Activated effector memory CD4-positive, alpha-beta T cell treated with anti-CD3 and anti-CD28 coated beads, Interleukin-2, amount 50 U/mL, for 16 hours (primary cell): ENCODE results near the gene GTF3C5.
"Not testable (repeated sequence)": the region's sequence is repeated elsewhere in the genome, so short reads cannot be mapped to it uniquely, and the experiment has no call there.

ENCODE experiments used
- DNase-seq: peaks from one replicate; pipeline ENCODE4 v3.0.0-alpha.2; 2020

Gene GTF3C5, protein sequence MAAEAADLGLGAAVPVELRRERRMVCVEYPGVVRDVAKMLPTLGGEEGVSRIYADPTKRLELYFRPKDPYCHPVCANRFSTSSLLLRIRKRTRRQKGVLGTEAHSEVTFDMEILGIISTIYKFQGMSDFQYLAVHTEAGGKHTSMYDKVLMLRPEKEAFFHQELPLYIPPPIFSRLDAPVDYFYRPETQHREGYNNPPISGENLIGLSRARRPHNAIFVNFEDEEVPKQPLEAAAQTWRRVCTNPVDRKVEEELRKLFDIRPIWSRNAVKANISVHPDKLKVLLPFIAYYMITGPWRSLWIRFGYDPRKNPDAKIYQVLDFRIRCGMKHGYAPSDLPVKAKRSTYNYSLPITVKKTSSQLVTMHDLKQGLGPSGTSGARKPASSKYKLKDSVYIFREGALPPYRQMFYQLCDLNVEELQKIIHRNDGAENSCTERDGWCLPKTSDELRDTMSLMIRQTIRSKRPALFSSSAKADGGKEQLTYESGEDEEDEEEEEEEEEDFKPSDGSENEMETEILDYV

DNA sequence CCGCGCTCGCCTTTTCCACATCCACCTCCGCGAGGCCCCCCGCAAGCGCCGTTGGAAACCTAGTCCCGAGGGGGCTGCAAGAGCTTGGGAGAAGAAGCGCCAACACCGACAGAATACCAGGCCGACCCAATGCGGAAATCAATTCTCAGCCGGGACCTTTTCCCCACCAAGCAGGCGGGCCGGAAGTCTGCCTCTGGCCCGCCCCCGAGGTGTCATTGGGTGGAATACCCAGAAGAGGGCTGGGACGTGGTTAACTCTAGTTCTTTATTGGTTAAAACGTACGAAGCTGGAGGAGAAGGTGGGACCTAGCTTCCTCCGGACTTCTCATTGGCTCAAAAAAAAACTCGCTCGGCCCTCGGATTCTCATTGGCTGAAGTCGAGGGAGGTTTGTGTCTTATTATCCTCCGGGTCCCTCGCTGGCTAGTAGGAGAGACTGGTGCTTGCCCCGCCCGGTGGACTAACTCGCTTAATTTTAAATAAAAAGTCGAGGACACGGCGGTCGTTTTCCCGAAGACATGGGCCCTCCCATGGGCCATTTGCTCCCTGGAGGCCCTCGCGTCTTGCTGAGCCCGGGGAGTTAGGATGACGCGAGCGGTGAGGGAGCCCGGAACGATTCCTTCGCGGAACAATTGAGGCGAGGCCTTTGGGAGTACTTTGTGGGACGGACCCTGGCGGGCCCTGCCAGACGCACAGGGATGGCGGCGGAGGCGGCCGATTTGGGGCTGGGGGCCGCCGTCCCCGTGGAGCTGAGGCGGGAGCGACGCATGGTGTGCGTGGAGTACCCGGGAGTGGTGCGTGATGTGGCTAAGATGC is at the start of gene GTF3C5:
Gene GTF3C5, plus strand, starts transcription at position 681 of the 813 bp plus-strand sequence. Its CDS starts 15 bp downstream, at position 696.
- peak; percentile 97 for DNase-seq

DNA sequence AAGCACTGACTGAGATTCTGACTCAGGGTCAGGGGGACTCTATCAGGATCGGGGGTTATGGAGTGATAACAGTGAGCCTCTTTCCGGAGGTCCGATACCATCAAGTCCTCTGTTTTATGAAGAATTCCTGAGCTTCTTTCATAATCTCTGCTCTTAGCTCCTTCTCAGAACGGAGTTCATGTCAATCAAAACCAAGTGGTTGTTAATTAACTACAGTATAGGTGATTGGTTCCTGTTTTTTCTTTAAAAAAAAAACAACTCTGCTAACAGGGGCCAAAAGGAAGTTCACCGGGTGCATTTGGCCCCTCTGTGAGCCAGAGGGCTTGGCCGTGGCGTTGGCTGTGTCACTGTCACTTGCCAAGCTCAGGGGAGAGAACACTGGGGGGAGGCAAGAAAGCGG is 48.3 kb upstream of the GTF3C5 start:
- DNase-seq, result no peak

DNA sequence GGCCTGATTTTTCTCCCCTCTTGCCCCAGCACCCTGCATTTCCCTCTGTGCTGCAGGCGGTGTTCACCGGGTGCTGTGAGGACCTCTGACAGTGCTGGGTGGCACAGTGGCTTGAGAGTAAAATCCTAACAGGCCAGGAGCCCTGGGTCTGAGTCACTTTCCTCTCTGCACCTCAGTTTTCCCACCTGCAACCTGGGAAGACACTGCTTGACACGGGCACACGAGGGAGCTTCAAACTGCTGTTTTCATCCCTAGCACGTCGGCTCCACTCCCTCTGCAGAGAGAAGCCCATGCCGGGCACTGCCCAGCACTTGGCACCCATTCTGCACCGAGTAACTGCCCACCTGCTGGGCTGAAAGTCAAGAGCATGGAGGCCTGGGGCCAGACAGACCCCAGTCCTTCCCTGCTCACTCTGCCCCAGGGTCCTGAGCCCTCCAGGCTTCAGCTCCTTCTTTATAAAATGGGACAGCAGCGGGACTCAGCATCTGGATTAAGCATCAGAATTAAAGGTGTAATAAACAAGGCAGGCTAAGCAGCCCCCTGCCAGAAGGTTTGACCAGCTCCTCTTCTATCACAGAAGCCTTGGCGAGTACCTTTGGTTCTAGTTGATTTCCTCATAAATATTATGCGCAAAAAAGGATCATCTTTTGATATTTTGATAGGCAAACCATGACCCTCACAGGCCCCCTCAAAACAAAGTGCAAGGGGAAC is 47.2 kb upstream of the GTF3C5 start:
- no peak for DNase-seq

DNA sequence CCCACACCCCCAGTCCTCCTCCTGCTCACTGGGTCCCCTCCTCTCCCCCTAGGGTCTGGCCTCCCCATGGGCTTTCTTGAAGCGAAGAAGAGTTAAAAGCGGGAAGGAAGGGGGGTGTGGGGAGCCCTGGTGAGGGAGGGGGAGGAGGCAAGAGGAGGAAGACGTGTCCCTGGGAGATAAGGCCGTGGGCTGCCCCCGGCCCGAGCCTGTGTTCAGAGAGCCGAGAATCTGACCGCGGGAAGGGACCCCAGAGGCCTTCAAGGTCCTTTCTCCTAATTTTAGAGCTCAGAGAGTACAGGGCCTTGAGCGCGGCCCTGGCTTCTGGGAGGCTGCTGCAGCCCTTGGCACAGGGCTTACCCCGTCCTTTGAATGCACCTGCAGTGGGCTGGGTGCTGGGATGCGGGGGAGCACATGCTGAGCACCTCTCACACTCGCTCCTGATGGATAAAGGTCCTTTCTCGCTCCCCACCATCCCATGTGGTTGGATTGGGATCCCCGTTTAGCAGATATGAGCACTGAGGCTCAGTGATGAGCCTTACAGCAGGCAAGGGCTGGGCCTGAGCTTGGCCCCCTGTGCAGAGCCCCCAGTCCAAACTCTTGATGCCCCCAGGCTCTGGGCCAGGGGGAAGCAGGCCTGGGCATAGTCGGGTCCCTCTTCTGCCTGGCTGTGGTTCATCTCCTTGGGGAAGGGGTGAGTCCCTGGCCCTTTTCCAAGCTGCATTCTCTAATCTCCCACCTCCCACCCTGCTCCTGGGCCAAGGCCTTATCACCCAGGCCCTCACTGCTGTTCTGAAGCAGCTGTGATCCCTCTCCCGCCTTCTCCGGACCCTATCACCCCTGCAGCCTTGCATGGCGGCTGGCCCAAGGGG is 46.4 kb upstream of the GTF3C5 start:
- no peak for DNase-seq

DNA sequence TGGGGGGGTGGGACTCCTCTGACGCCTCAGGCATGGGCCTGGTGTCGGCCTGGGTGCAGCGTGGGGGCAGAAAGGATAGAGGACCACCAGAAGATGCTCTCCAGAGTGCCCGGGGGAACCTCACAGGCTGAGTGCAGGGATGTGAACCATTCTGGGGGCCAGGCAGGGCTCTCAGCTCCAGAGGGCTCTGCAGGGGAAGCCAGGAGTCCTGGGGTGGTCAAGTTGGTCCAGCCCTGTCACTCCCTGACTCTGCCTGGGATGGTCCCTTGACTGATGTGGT is 45.8 kb upstream of the GTF3C5 start:
- no peak for DNase-seq

DNA sequence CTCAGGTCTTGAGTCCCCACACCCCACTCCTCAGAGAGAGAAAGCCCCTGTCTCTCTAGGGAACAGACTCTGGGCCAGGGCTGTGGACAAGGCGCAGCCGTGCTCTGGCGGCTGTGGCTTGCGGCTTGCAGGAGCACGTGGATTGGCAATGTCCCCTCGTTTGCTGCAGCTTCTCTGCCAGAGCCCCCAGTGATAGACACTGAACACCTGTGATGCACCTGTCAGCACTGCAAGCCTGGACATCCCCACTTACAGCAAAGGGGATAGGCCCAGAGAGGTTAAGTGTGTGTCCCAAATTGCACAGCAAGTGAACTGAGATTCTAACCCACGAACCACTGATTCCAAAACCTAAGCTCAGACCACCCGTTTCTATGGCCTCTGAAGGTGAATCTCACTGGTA is 45.3 kb upstream of the GTF3C5 start:
- no peak for DNase-seq

DNA sequence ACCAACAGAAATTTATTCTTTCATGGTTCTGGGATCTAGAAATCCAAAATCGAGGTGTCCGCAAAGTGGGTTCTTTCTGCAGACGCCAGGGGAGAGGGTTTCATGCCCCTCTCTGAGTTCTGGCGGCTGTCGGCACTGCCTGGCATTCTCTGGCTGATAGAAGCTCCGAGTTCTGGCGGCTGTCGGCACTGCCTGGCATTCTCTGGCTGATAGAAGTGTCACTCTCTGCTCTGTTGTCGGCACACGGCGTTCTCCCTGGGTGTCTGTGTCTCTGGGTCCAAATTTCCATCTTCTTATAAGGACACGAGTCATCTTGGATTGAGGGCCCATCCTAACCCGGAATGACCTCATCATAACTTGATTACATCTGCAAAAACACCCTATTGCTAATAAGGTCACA is 44.7 kb upstream of the GTF3C5 start:
- DNase-seq, result no peak

DNA sequence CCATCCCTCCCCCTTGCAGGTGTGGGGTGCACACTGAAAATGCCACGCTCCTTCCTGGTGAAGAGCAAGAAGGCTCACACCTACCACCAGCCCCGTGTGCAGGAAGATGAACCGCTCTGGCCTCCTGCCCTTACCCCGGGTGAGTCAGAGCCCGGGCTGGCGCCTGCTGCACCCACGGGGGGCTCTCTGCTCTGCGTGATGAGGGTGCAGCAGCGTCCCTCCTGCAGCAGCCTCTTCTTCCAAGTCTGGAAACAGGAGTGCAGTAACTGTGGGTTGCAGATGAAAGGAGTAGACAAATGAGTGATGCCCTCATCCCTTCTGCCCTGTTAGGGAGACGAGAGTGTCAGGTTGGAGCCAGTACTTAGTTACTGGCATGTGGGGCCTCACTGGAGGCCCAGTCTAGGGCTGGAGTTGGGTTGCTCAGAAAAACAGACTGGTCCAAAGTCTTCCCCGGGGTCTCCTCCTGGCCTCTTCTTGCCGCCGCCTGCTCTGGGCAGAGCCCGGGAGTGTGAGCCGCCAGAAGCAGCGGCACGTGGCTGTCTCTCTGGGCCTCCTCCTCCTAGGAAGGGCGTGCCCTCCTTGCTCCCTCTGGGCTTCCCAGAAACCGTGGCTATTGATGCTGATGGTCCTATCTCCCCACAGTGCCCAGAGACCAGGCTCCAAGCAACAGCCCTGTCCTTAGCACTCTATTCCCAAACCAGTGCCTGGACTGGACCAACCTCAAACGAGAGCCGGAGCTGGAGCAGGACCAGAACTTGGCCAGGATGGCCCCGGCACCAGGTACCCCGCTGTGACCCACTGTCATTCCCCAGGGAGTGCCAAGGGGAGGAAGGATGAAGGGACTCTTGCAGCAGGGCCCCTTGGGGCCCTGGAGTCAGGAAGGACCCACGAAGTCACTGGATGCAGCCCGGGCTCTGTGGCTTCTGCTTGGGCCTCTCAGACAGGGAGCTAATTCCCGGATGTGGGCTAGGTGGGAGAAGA is 43.9 kb upstream of the GTF3C5 start:
- DNase-seq, result no peak

DNA sequence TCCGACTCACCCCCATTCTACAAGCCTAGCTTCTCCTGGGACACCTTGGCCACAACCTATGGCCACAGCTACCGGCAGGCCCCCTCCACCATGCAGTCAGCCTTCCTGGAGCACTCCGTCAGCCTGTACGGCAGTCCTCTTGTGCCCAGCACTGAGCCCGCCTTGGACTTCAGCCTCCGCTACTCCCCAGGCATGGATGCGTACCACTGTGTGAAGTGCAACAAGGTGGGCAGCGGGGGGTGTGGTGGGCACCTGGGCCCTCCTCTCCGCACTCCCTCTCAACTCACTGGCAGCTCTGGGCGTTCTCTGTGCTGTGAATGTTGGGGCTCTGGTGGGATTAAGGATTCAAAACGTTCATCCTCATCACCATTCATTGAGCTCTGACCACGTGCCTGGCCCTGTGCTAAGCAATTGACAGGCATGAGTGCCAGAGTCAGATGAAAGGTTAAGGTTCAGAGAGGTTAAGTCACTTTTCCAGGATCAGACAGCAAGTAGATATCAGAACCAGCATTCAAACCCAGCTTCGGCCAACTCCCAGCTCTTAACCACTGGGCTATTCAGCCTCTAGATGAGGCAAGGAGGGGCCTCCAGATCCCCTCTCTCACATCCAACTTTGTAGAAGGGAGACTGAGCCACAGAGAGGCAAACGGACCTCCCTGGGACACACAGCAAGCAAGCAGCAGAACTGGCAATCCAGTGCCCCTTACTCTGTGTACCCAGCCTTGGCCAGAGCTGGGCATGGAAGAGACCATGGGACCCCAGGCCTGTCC is 42.4 kb upstream of the GTF3C5 start:
- no peak for DNase-seq

DNA sequence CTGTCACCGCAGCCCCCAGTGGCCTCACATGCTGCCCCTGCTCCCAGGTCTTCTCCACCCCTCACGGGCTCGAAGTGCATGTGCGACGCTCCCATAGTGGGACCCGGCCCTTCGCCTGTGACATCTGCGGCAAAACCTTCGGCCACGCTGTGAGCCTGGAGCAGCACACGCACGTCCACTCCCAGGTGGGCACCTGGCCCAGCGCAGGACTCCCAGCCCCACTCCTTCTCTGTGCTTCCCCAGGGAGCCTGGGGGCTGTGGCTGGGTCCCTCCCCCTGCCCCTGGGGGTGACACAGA is 41.8 kb upstream of the GTF3C5 start:
- DNase-seq, result no peak

DNA sequence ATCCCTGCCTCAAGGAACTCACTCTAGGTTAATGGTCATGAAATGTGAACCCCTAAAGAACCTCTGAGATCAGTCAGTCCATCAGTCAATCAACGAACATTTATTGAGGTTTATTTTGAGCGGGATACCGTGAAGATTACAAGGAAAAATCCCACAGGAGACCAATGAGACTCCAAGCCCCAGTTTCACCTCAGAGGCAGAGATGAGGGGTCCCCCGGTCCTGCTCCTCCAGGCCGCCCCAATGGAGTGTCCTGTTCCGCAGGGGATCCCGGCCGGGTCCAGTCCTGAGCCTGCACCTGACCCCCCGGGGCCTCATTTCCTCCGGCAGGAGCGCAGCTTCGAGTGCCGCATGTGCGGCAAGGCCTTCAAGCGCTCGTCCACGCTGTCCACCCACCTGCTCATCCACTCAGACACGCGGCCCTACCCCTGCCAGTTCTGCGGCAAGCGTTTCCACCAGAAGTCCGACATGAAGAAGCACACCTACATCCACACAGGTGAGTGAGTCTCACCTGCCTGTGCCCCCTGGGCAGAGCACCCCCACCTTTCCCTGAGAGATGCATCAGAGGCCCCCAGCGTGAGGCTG is 41.3 kb upstream of the GTF3C5 start:
- no peak for DNase-seq

DNA sequence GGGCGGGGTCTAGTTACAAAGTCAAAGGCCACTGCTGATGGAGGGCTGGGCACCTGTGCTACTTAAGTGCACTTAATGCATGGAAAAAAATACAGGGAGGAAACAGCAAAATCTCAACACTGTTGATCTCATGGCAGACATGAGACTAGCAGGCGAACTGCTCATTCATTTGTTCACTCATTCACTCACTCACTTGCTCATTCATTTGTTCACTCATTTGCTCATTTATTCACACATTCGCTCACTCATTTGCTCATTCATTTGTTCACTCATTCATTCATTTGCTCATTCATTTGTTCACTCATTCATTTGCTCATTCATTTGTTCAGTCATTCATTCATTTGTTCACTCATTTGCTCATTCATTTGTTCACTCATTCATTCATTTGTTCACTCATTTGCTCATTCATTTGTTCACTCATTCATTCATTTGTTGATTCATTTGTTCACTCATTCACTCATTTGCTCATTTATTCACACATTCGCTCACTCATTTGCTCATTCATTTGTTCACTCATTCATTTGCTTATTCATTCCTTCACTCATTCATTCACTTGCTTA is 40.7 kb upstream of the GTF3C5 start:
- DNase-seq, result not testable (repeated sequence)

DNA sequence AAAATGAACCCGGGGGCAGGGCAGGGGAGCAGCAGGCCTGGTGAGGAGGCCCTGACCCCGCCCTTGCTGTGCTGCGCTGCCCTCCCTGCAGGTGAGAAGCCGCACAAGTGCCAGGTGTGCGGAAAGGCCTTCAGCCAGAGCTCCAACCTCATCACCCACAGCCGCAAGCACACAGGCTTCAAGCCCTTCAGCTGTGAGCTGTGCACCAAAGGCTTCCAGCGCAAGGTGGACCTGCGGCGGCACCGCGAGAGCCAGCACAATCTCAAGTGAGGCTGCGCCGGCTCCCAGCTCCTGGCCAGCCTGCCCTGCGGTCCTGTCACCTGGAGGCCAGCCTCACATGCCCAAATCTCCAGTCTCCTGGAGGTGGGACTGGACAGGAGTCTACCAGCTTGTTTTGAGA is 40.0 kb upstream of the GTF3C5 start:
- no peak for DNase-seq

DNA sequence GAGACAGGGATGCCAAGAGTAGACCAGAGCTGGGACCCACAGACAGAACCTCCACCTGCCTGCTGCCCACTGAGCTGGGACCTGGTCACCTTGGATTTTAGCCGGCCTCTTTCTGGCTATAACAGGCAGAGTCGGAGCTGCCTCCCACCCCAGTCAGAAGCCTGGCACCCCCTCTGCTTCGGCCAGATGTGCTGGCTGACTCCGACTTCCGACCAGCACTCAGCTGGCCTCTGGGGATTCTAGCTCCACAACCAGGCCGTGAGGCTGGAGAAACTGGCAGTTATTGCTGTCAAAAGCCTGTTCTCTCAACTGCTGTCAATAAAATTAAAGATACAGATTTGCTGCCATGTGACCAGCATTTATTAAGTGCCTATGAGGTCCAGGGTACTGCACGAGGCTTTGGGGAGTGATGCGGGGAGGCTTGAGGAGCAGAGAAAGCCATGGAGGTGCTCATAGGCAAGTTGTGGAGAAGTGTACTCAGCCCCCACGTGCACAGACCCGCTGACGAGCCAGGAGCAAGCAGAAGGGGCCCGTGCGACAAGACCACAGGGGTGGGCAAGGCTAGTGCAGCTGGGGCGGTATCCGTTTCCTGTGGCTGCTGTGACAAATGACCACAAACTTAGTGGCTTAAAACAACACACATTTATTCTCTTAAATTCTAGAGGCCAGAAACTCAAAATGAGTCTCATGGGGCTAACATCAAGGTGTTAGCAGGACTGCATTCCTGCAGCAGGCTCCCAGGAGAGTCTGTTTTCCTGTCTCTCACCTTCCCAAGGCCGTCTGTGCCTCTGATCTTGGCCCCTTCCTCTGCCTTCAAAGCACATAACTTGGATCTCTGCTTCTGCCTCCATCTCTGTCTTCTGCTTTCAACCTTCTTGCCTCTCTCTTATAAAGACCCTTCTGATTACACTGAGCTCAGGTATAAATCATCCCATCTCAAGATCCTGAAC is 39.2 kb upstream of the GTF3C5 start:
- DNase-seq, result no peak

DNA sequence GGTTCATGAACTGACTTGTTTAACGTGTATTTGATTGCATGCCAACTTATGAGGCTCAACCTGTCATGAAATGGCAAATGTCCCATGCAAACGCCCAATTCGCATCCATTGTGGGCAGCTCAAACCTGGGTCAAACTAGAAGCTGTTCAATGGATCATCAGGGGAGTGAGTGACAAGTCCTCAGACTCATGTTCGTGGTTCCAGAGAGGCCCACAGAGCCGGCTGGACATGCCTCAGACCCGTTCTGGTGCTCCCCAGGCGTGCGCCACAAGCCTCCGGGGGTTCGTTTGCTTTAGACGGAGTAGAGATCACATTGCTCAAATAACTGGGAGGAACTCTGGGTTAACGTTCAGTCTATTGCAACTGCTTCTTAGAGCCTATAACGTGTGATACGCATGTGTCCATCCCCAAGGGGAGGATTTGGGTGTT is 37.3 kb upstream of the GTF3C5 start:
- no peak for DNase-seq

DNA sequence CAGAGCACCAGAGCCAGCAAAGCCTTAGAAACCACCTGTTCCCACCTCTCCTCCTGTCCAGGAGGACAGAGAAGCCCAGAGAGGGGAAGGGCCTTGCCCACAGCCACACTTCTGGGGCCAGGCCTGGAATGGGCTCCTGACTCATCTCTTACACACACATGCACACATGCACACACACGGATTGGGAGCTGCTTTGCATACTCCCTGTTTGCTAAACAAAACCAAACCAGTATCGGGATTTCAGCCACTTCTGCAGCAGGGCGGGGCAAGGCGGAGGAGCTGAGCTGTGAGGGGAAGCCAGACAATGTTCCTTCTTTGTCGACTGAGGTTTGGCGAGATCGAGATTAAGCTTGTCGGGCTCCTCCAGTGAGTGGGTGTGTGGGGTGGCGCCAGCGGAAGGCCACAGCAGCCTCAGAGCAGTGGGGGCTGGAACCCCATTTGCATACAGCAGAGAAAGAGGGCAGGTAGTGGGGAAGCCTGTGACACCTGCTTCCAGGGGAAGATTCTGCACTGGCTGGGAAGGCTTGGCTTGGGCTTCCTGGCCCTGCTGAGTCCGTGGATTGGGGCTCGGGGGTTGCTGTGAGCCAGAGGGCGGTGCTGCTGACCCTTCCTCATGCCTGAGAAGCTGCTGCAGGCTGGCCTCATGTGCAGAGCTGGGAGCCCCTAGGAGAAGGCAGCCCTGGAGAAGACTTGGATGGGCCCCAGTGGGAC is 36.2 kb upstream of the GTF3C5 start:
- no peak for DNase-seq

DNA sequence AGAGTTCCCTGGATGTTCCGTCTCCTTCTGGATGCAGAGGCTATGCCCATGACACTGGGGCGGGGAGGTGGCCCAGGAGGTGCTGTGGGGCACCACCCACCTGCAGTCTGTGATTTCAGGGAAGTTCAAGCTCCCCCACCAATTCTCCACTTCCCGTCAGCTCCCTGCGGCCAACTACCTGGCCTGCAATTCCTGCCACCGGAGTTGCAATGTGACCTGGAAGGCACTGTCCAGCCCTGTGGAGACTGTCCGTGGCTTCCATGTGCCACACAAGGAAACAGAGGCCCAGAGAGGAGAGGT is 35.7 kb upstream of the GTF3C5 start:
- DNase-seq, result no peak

DNA sequence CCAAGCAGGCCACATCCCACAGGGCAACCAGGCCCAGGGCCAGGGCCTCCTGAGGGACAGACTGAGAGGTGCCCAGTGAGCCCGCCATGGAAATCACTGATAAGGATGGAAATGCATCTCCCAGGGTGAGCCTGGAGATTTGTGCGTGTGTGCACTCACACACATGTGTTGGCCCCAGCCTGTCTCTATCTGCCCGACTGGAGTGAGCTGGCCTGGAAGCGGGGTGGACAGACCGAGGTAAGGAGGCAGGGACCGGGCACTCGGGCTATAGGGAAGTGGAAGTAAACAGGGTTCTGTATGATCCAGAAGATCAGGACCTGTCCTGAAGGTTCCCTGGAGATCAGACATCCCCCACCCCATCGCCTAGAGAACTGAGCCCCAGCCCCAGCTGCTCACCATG is 34.9 kb upstream of the GTF3C5 start:
- no peak for DNase-seq
